Activated naive CD4-positive, alpha-beta T cell treated with anti-CD3 and anti-CD28 coated beads for 36 hours (primary cell): ENCODE measurements around the gene DDI2. TPM values are rescaled to one million over a fixed set of nuclear protein-coding genes. Genes with fewer than 3 reads are reported as not detected.

ENCODE experiments used
- CTCF ChIA-PET: fragments of 350-600 bp; sonication (Branson Sonifier 250); formaldehyde crosslinking; loops from one replicate; lab custom pipeline; 2021; ENCODE audit warnings: antibody characterized with exemption; lab: Charles Lee
- DNase-seq: peaks from one replicate; pipeline ENCODE4 v3.0.0-alpha.2; 2020
- H3K27ac Mint-ChIP-seq: one replicate; pipeline ENCODE4 v1.8.0; 2021; ENCODE audit warnings: mild to moderate bottlenecking, mixed read lengths
- H3K27me3 Mint-ChIP-seq: one replicate; pipeline ENCODE4 v1.8.0; 2021; ENCODE audit warnings: low read depth, mixed read lengths
- H3K36me3 Mint-ChIP-seq: one replicate; pipeline ENCODE4 v1.8.0; 2021; ENCODE audit warnings: low read depth, mixed read lengths
- H3K4me1 Mint-ChIP-seq: one replicate; pipeline ENCODE4 v1.8.0; 2021; ENCODE audit warnings: low read depth, mixed read lengths
- H3K4me3 Mint-ChIP-seq: one replicate; pipeline ENCODE4 v1.8.0; 2021; ENCODE audit warnings: mild to moderate bottlenecking, moderate library complexity, mixed read lengths
- H3K9me3 Mint-ChIP-seq: one replicate; pipeline ENCODE4 v1.8.0; 2021; ENCODE audit warnings: mixed read lengths
- intact Hi-C: fragments of 100-400 bp; cut with micrococcal nuclease; formaldehyde crosslinking; loops from one replicate; pipeline ENCODE4 v1.15.1; 2023
- total RNA-seq, 2 experiments: library from RNA; stranded (reverse); gene quantifications; one replicate each; pipeline ENCODE4 v1.2.3, GENCODE V29; 2021

The DDI2 gene
- 10 to 100 TPM; 19.6 to 20.7 TPM for total RNA-seq

GRCh38 chr1:15617173-15618076, at the start of gene DDI2:
Gene DDI2 (plus strand): TSS chr1:15617458. CDS start chr1:15617671, 213 bp downstream.
- Mint-ChIP-seq H3K27ac (peak within 1 kb of the TSS; percentile 93), H3K9me3 (no peaks in the 10 kb centered on the region), H3K27me3 (no peaks in the 10 kb centered on the region), H3K4me3 (peak within 1 kb of the TSS; percentile 90), H3K4me1 (peaks cover 43% of the 10 kb centered on the region), H3K36me3 (peaks cover 4% of the 10 kb centered on the region)
- peak; percentile 96 for DNase-seq
- CTCF ChIA-PET = no interaction called here
- intact Hi-C loops = loop anchor here (1.0 to 10.0 kb wide), 11 partner anchors 14 to 751 kb away; partner anchors contain the start of genes DNAJC16 and PLEKHM2

GRCh38 chr1:15568387-15569073, 48.7 kb upstream of the DDI2 start:
- no peaks in the 10 kb centered on the region for H3K27me3 Mint-ChIP-seq
- peaks cover 37% of the 10 kb centered on the region for H3K36me3 Mint-ChIP-seq
- H3K4me1 Mint-ChIP-seq = peaks cover 2% of the 10 kb centered on the region
- H3K27ac Mint-ChIP-seq = no peak overlapping the region
- DNase-seq = no peak
- CTCF ChIA-PET = no interaction called here
- intact Hi-C loops = no loop called here
- no peak overlapping the region for H3K4me3 Mint-ChIP-seq
- H3K9me3 Mint-ChIP-seq = no peaks in the 10 kb centered on the region

DNA sequence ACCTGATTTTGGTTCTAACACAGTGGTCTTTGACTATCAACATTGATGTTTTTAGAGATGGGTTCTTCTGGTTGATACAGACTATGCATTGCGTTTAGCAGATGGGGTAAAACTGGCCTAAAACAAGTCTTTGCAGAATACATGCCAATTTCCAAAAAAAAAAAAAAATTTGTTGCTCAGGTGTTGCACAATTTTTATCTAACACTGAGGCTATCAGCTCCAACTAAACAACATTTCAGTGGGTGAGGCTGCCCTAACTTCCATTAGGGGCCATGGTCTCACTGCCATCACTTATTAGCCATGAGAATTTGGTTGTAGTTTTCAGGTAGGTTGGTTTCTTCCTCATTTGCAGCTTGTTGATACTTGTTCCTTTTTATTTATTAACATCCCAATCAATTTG, 46.4 kb upstream of the DDI2 start:
- Mint-ChIP-seq H3K9me3 (no peaks in the 10 kb centered on the region), H3K27ac (no peak overlapping the region), H3K27me3 (no peaks in the 10 kb centered on the region), H3K4me3 (no peak overlapping the region), H3K36me3 (peaks cover 35% of the 10 kb centered on the region), H3K4me1 (peaks cover 2% of the 10 kb centered on the region)
- no peak for DNase-seq
- CTCF ChIA-PET = interaction anchor here (0.6 to 1.1 kb wide), 4 partner anchors 16 to 86 kb away, joined by 3 to 5 read pairs (median 3); no protein-coding TSS in a partner anchor
- intact Hi-C loops = no loop called here

DNA sequence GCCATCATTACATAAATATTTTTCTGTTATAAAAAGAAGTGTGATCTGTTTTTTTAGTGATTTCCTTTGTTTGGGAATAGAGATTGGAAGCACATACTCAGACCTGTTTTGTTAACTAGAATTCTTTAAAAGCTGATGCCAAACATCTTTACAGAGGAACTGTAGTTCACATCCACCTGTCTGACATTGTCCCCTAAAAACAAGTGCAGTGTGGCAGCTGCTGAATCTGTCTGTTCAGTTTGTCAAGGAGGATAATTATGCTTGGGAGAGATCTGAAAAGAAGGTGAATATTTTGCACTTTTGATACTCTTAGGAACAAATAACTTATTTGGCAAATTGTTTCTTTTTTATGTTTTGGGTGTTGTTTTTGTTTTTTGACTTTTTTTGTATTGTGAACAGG, 46.0 kb upstream of the DDI2 start:
- H3K9me3 Mint-ChIP-seq = no peaks in the 10 kb centered on the region
- DNase-seq = no peak
- H3K36me3 Mint-ChIP-seq = peaks cover 34% of the 10 kb centered on the region
- H3K4me3 Mint-ChIP-seq = no peak overlapping the region
- intact Hi-C loops = no loop called here
- H3K4me1 Mint-ChIP-seq = peaks cover 2% of the 10 kb centered on the region
- no peak overlapping the region for H3K27ac Mint-ChIP-seq
- CTCF ChIA-PET = interaction anchor here (0.6 to 1.1 kb wide), 3 partner anchors 43 to 86 kb away, joined by 3 to 5 read pairs (median 3); no protein-coding TSS in a partner anchor
- H3K27me3 Mint-ChIP-seq = no peaks in the 10 kb centered on the region

- Mint-ChIP-seq H3K4me3 (no peak overlapping the region), H3K9me3 (no peaks in the 10 kb centered on the region), H3K27me3 (no peaks in the 10 kb centered on the region), H3K4me1 (peaks cover 17% of the 10 kb centered on the region), H3K36me3 (peaks cover 32% of the 10 kb centered on the region), H3K27ac (no peak overlapping the region)
- CTCF ChIA-PET = interaction anchor here (1.8 kb wide), 1 partner anchor 20 kb away, joined by 4 read pairs; no protein-coding TSS in a partner anchor
- intact Hi-C loops = no loop called here
- no peak for DNase-seq
Measured at GRCh38 chr1:15573477-15573876, 43.8 kb upstream of the DDI2 start.

DNA sequence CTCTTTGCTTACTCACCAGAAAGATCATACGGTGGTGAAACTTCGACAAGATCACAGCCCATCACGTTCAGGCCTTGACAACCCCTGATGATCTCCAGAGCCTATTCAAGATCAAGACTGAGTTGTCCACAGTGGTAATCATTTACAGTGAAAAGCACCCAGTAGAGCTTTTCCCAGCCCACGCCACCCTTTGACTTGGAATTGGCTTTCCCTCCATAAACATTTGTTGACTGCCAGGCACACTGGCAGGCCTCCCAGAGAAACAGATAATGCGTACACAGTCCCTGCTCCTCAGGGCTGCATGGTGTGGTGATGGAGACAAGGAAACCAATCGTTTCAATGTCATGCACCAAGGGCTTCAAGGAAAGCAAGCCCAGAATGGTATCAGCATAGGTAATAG, 42.5 kb upstream of the DDI2 start:
- Mint-ChIP-seq H3K9me3 (no peaks in the 10 kb centered on the region), H3K27ac (no peak overlapping the region), H3K4me1 (peaks cover 30% of the 10 kb centered on the region), H3K4me3 (no peak overlapping the region), H3K27me3 (no peaks in the 10 kb centered on the region), H3K36me3 (peaks cover 31% of the 10 kb centered on the region)
- CTCF ChIA-PET = interaction anchor here (1.8 kb wide), 1 partner anchor 18 kb away, joined by 4 read pairs; no protein-coding TSS in a partner anchor
- intact Hi-C loops = loop anchor here (5.0 kb wide), 1 partner anchor 123 kb away; no protein-coding TSS in a partner anchor
- DNase-seq = no peak

GRCh38 chr1:15575549-15576150, 41.6 kb upstream of the DDI2 start:
- Mint-ChIP-seq H3K27ac (no peak overlapping the region), H3K4me1 (peaks cover 37% of the 10 kb centered on the region)
- intact Hi-C loops = loop anchor here (5.0 kb wide), 1 partner anchor 122 kb away; no protein-coding TSS in a partner anchor

DNA sequence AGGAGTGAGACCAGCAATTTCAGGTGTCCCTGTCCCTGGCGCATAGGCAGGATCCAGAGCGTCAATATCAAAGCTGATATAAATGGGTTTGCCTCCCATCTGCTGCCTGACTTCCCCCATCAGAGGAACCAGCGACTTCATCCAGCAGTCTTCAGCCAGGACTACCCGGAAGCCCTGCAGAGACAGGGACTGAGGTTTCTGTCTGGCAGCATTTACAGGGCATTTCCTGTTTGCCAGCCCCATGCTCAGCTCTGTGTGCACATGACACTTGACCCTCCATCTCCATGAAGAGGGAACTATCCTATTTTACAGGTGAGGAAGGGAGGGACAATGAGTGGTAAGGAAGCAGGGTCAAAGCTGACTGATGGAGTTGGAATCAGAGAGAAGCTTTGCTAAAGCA, 39.6 kb upstream of the DDI2 start:
- Mint-ChIP-seq H3K4me3 (peak overlapping the region; percentile 48), H3K4me1 (peaks cover 43% of the 10 kb centered on the region), H3K27ac (peak overlapping the region; percentile 92), H3K27me3 (no peaks in the 10 kb centered on the region), H3K9me3 (no peaks in the 10 kb centered on the region), H3K36me3 (peaks cover 20% of the 10 kb centered on the region)
- intact Hi-C loops = loop anchor here (1.0 to 5.0 kb wide), 2 partner anchors 46 to 120 kb away; no protein-coding TSS in a partner anchor
- CTCF ChIA-PET = no interaction called here
- peak; percentile 41 for DNase-seq

More at GRCh38 chr1:15575549-15576150, 41.6 kb upstream of the DDI2 start:
- H3K4me3 Mint-ChIP-seq = no peak overlapping the region
- H3K9me3 Mint-ChIP-seq = no peaks in the 10 kb centered on the region
- H3K27me3 Mint-ChIP-seq = no peaks in the 10 kb centered on the region
- H3K36me3 Mint-ChIP-seq = peaks cover 29% of the 10 kb centered on the region
- CTCF ChIA-PET = no interaction called here
- no peak for DNase-seq

DNA sequence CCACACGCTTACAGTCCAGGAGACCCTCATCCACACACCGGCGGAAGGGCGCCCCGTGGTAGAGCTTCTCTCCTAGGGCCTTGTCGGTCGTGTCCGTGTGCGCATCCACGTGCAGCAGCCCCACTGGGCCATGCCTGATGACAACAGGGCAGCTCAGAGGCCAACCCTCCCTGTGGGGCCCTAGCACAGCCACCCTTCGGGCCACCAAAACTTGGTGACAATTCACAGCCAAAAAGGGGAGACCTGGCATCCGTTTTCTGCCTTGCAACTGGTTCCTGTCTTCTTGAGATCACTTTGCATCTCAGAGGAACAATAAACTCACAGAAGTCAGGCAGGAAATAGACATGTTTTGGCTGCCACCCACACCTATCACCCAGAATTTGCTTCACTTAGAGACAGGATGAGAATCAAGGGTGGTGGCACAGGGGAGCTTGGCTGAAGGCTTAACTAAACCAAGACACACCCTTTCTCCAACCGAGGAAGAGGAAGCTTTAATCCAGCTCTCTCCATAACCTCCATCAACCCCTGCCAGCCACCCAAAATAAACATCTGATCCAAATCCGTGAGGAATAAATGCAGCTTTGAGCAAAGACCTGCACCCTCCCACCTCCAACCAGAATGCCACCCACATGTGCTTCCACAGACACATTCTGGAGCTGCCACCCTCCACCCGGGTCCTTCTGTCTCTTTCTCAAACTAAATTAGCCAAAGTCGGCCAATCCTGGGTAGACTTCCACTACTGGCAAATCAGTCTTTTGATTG, 38.2 kb upstream of the DDI2 start:
- CTCF ChIA-PET = interaction anchor here (0.9 to 1.2 kb wide), 2 partner anchors 118 to 162 kb away, joined by 3 read pairs; no protein-coding TSS in a partner anchor
- peak overlapping the region; percentile 92 for H3K27ac Mint-ChIP-seq
- H3K4me3 Mint-ChIP-seq = peak overlapping the region; percentile 51
- intact Hi-C loops = loop anchor here (1.0 to 5.0 kb wide), 4 partner anchors 38 to 118 kb away; partner anchors contain the start of genes DDI2 and DNAJC16
- peaks cover 55% of the 10 kb centered on the region for H3K4me1 Mint-ChIP-seq
- DNase-seq = peak; percentile 66
- no peaks in the 10 kb centered on the region for H3K27me3 Mint-ChIP-seq
- no peaks in the 10 kb centered on the region for H3K9me3 Mint-ChIP-seq
- H3K36me3 Mint-ChIP-seq = peaks cover 17% of the 10 kb centered on the region

- peak overlapping the region; percentile 51 for H3K4me3 Mint-ChIP-seq
- peaks cover 17% of the 10 kb centered on the region for H3K36me3 Mint-ChIP-seq
- H3K4me1 Mint-ChIP-seq = peaks cover 58% of the 10 kb centered on the region
- peak overlapping the region; percentile 92 for H3K27ac Mint-ChIP-seq
- no peaks in the 10 kb centered on the region for H3K9me3 Mint-ChIP-seq
- DNase-seq = no peak
- no peaks in the 10 kb centered on the region for H3K27me3 Mint-ChIP-seq
- intact Hi-C loops = loop anchor here (1.0 to 5.0 kb wide), 3 partner anchors 38 to 118 kb away; partner anchors contain the start of genes DDI2 and DNAJC16
- CTCF ChIA-PET = interaction anchor here (0.9 to 1.2 kb wide), 2 partner anchors 118 to 162 kb away, joined by 3 read pairs; no protein-coding TSS in a partner anchor
Measured at GRCh38 chr1:15579683-15580047, 37.6 kb upstream of the DDI2 start.

- Mint-ChIP-seq H3K27me3 (no peaks in the 10 kb centered on the region), H3K9me3 (peaks cover 2% of the 10 kb centered on the region), H3K4me1 (peaks cover 49% of the 10 kb centered on the region), H3K4me3 (peak overlapping the region; percentile 78), H3K27ac (peak overlapping the region; percentile 85), H3K36me3 (peaks cover 21% of the 10 kb centered on the region)
- no peak for DNase-seq
- intact Hi-C loops = no loop called here
- CTCF ChIA-PET = no interaction called here
Measured at GRCh38 chr1:15583016-15583706, 34.1 kb upstream of the DDI2 start.
